Activated T-helper 1 cell treated with anti-CD3 and anti-CD28 coated beads, Interleukin-2, amount 50 U/mL, for 16 hours (primary cell): ENCODE results near the gene LNP1.
A peak's percentile ranks its signal among the peaks of the same experiment; 100 is the strongest.
"Not testable (repeated sequence)": the region's sequence is repeated elsewhere in the genome, so short reads cannot be mapped to it uniquely, and the experiment has no call there.

Experiments used
- DNase-seq, 2 donors: peaks; one replicate each; pipeline ENCODE4 v3.0.0-alpha.2; 2020; ENCODE audit warnings: low read depth in 1 of 2, low spot score in 1 of 2

Gene LNP1, protein sequence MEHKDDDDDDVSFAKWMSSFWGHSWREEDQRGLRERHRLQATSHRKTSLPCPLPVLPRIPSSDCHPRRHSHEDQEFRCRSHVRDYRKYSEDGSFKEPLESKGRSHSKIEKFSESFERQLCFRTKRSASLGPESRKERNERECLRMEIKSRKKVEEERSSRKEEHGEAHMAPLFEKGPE

DNA sequence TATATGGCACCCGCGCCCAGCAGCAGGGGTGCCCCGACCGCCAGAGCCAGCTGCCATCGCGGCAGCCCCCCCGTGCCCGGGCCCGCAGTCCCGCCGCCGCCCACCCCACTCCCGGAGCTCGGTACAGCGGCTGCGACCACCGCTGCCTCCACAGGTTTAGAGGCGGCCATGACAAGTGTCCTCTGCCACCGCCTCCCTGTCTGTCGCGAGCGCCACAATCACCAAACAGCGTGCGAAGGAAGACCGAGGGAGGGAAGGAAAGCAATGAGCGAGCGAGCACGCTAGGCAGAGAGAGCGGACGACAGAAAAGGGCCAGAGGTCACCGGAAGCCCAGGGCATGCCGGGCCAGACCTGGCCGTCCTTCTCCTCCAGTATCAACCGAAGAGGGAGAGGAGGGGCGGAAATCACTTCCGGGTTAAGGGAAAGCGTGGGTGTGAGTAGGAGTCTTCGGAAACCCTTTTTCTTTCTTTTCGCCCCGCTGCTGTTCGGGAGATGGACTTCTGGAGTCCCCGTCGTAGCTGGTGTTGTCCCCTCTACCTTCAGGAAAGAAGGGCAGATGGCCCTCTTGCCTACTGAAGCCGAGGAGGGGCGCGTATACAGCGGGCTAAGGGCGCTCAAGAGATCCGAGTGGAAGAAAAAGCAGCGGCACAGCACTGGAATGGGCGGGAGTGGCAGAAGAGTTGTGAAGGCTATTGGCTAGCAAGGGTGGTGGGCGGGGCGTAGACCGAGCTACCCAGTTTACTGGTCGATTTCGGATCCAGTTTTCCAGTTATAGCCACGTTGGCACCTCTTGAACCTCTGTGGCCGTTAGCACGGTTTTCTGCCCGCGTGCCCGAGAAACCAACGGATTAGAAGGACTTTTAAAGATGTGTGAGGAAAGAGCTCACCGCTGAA lies at the start of gene LNP1, which contains the start of gene TOMM70:
Gene LNP1 (plus strand): TSS at position 760 of the 894 bp plus-strand sequence. CDS start 28,191 bp downstream, outside the sequence.
Gene TOMM70 (minus strand): TSS at position 310 of the 894 bp plus-strand sequence. CDS start 140 bp downstream, at position 170.
- peak; percentile 81 to 86 for DNase-seq

- not testable (repeated sequence) for DNase-seq
Measured at GRCh38 chr3:100351770-100352169, 49.6 kb upstream of the LNP1 start.

- DNase-seq: no peak
Measured at GRCh38 chr3:100352296-100353231, 48.8 kb upstream of the LNP1 start.

- no peak for DNase-seq
Measured at GRCh38 chr3:100354850-100355249, 46.5 kb upstream of the LNP1 start.

DNA sequence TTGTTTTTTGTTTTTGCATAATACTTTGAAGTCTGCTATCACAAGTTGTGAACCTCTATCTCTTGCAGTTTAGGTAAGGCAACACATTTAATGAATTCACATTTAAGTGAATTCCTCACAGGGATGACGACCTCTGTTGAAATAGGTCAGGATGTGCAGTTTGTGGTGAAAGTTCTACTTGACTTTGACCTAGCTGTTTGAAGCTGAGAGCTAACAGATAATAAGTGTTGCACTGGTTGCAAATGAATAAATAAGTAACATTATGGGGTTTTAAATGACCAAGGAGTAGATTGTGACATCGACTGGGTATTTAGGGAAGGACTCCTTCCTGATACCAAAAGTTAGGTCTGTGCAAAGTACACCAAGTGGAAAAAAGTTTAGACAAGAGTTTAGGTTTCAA lies 42.9 kb upstream of the LNP1 start:
- no peak for DNase-seq

GRCh38 chr3:100359035-100359434 lies 42.3 kb upstream of the LNP1 start:
- no peak for DNase-seq

- no peak for DNase-seq
Measured at GRCh38 chr3:100360757-100361496, 40.4 kb upstream of the LNP1 start.

DNA sequence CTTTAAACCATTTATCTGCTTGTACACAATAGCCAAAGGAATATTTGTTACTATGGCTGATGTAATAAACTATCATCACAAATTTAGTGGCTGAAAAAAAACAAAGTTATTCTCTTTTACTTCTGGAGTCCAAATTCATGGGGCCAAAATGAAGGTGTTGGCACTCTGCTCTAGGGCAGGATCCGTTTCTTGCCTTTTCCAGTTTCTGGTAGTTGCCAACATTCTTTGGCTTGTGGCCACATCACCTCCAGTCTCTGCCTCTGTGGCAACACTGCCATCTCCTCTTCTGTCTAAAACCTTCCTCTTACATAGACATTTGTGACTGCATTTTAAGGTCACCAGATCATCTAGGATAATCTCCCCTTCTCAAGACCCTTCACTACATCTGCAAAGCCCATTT lies 39.4 kb upstream of the LNP1 start:
- no peak for DNase-seq

DNA sequence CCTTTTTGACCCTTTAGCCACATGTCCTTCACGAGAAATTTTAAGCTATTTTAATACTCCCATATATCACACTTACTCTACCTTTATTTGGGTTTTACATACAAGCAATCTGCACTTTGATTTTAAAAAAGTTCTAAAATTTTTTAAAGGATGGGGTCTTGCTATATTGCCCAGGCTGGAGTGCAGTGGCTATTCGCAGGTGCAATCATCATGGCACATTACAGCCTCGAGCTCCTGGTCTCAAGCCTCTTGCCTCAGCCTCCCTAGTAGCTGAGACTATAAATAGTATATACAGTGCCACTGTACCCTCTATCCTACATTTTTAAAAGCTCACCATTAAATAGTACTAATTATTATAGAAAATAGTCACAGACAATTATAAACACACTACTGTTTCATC lies 36.9 kb upstream of the LNP1 start:
- no peak for DNase-seq

GRCh38 chr3:100366424-100366823 lies 34.9 kb upstream of the LNP1 start:
- no peak for DNase-seq

DNA sequence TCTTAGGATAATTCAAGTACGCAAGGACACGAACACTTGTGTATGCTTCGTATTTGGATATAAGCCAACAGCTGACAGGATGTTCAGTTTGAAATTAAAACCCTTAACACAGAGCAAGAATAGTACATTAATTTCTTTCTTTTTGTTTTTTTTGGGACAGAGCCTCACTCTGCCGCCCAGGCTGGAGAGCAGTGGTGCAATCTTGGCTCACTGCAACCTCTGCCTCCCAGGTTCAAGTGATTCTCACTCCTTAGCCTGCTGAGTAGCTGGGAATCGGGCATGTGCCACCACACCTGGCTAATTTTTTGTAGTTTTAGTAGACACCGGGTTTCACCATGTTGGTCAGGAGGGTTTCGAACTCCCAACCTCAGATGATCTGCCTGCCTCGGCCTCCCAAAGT lies 32.9 kb upstream of the LNP1 start:
- DNase-seq: no peak

DNA sequence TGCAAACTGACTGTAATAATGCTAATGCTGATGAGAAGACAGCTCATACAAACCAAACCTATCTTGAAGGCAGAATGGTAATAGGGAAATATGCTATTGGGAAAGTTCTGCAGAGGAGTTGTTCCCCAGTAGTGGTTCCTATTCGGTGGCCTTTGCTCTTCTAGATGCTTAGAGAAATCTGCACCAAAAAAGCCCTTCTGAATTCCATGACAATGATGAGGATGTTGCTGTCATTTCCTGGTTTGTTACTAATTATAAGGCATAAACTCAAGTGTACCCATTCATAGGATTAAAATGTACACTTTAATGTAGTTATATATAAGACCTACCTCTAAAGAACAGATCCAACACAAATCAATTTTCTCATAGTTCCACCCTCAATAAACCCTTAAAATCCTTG lies 30.6 kb upstream of the LNP1 start:
- no peak for DNase-seq

GRCh38 chr3:100374521-100374920 lies 26.8 kb upstream of the LNP1 start:
- DNase-seq: no peak

GRCh38 chr3:100376301-100376700 lies 25.0 kb upstream of the LNP1 start:
- DNase-seq: no peak

DNA sequence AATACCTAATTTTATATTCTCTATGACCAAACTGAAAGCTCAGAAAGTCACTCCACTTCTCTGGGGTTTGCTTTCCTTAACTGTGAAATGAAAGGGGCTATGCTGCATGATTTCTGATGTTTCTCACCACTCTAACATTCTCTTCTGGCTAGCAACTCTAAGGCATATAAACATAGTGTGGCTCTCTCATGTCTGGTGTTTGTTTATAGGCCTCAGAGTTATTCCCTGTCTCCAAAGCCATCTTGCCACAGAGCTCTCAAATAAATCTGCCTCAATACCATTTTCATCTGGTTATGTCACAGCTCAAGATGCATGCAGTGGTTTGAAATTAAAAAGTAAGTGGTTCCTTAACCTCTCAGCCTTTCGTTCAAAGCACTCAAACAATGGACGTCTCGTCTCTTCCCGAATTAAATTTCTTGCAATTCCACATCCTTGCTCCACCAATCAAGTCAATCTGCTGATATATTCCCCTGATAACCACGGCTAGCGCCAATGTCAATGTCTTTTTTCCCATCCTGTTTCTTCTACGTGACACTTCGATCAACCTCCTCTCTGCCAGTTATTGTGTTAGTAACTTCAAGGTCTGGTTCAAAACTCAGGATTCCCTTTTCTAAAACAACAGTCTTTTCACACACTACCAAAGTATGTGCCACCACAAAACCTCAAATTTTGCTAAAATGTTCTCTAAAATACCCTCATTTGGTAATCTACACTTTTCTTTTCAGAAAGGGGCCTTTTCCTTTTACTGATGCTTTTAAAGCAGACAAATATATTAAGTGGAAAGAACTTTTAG lies 16.4 kb upstream of the LNP1 start:
- no peak for DNase-seq

GRCh38 chr3:100386437-100387074 lies 14.8 kb upstream of the LNP1 start:
- DNase-seq: no peak

DNA sequence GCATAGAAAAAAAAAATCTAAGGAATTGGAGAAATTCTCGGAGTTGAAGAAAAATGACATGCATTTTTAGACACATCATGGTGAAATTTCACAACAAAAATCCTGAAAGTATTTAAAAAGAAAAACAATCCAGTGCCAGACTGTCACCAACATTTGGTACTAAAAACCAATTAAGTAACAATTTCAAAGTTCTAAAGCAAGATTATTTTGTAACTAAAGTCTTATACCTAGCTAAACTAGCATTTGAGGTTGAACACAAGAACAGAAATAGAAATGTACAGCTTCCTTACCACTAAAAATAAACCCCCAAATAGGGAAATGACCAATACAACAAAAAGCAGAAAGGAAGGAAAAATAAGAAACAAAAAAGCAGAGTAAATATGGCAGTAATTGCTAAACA lies 12.3 kb upstream of the LNP1 start:
- no peak for DNase-seq

DNA sequence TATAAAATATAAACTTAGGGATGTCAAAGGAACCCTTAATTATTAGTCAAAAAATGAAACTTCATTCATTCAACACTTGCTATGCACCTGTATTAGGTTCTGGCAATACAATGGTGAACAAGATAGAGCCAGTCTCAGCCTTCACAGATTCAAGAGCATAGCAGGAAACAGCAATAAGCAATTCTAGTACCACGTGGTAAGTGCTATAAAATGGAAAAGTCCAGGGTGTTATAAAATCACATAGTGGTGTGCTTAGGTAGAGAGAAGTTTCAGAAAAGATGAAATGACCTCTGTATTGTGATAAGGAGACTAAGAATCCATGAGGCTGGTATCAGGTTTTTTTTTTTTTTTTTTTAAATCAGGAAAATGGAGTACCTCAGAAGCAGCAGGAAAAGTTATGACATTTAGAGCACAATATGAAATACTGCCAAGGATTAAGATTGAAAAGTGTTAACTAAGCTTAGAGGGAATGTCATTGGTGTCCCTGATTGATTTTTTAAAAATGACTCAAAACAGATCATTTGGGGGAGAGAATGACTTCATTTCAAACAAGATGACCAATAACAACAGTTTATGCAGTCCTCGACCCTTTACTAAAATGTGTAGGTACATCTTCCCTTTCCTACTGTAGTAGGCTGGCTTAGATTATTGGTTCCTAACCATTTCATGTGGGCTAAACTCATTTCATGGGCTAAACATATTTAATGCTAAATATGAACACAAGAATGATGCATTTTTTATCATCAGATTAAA lies 5.5 kb upstream of the LNP1 start:
- no peak for DNase-seq

DNA sequence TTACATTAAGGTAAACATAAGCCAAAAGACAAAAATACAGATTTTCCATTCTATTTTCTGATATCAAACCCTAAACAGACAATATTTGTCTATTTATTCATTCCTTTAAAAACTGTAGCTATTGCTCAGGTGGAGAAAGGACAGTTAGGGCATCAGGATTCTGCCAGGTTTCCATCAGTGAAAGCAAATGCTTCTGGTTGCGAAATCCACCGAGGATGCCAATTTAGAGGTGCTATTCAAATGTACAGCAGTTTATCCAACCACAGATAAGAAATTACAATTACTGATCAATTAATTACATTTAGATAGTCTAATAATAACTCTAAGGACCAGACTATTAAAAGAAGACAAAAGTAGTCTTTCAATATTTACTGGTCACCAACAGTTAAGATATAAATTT lies 4.4 kb upstream of the LNP1 start:
- no peak for DNase-seq
